Activated effector memory CD4-positive, alpha-beta T cell treated with Interleukin-2 at 50 U/mL for 16 hours (primary cell): ENCODE data around the gene CNOT6L.

Experiments
- DNase-seq: peaks from one replicate; pipeline ENCODE4 v3.0.0-alpha.2; 2020

The CNOT6L gene

DNA sequence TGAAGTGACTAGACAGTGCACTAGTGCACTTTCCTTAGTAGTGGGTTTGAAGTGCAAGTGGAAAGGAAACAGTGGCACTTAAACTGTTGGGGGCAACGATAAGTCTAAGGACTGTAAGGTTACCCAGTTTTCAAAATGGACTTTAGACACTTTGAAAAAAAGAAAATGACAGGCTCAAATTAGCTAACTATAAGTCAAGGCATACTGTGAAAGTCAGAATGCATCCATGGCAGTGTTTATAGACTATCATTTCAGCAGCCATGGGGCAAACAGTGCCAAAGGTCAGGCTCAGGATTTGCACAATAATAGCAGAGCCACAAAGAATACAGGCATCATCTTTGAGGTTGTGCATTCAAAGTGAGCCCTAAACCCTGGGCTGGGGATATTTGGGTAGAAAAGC, 109.1 kb downstream of the CNOT6L start:
- no peak for DNase-seq

- no peak for DNase-seq
These were observed 112.5 kb downstream of the CNOT6L start for GRCh38 chr4:77706717-77707116.

- no peak for DNase-seq
These were observed 115.5 kb downstream of the CNOT6L start for GRCh38 chr4:77703666-77704065.

DNA sequence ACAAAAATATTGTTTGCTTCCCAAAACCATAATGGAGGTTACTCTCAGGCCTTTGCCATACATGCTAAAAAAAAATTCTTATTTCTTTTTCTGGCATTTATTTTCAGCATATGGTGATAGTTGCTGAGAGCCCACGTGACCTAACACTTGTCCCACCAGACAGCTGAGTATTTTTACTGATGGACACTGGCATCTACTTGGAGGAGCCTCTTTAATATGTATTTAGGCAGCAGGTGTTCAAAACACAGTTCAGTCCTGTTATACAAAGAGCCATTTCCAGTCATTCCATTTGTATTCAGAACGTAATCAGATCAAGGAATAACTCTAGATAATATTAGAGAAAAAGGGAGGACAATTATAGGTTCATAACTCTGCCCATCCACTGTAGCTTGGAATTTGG, 118.0 kb downstream of the CNOT6L start:
- no peak for DNase-seq

- no peak for DNase-seq
These were observed 119.4 kb downstream of the CNOT6L start for GRCh38 chr4:77699731-77700210.

GRCh38 chr4:77697860-77698590, 121.1 kb downstream of the CNOT6L start:
- no peak for DNase-seq

GRCh38 chr4:77695774-77696173, 123.4 kb downstream of the CNOT6L start:
- no peak for DNase-seq

GRCh38 chr4:77692847-77693432, 126.2 kb downstream of the CNOT6L start:
- no peak for DNase-seq

DNA sequence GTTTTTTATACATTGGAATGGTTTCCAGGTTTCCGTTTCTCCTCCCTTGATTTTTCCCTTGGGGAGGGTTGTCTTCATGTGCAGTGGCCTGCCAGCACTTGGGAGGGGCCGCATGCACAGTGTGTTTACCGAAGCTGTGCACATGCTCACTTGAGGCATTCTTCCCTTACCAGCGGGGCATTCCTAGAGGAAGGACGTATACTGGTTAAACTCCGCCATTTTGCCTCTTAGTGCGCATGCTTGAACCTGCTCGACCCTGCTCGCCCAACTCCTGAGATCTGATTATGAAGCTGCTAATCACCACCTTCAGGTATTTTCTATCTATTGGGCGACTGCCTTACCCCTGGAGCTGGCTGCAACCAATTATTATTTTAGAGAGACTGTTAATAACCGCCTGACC, 137.4 kb downstream of the CNOT6L start:
- DNase-seq: no peak

DNA sequence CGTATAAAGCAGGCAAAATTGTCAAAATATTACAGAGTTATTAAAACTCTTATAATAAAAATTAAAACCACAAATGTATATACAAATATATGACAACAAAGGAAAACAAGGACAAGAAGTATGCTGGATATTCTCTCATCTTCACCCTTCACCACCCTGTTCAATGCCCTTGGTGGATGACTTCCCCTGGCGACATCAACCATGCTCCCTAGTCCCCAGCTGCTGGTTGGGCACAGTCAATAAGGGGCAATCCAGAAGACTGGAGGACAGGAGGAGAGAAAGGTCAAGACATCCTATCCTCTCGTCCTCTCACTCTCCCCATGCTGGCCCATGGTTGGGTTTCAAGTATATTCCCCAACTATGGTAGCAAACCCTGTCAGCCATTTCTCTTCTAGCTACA, 142.3 kb downstream of the CNOT6L start:
- no peak for DNase-seq

GRCh38 chr4:77671051-77671450, 148.1 kb downstream of the CNOT6L start:
- DNase-seq: no peak

DNA sequence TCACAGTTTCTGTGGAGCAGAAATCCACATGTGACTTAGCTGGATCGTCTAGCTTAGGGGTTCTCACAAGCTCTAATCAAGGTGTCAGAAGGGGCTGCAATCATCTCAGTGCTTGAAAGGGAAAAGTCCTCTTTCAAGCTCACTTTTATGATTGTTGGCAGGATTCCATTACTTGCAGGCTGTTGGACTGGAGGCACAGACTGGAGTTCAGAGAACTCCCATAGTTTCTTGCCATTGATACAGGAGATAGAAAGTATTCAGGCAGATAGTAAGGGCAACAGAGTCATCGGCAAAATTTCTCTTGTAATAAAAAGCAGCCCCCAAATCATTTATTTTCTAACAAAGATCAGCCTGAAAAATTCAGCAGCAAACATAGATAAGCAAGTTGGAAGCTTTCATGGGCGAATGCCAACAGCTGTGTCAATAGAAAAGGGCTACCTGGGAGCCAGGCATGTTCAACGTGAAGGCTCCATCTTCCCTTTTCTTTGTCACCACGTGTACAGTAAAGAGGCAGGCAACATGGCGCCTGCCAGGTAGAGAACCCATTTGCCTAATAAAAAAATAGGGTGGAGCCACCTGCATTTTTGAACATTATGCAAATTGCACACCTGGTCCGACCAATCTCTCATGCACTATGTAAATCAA, 149.1 kb downstream of the CNOT6L start:
- no peak for DNase-seq

GRCh38 chr4:77665381-77666069, 153.6 kb downstream of the CNOT6L start:
- DNase-seq: no peak
